Measurements from ENCODE around the gene QPRT.

GRCh38 chr16:29710227-29711219 is 31.5 kb downstream of the QPRT start:
- TF ChIP-seq CTCF (IDR thresholded peaks at IDR 0.05): peak; percentile 76
- TF ChIP-seq EZH2 (IDR thresholded peaks at IDR 0.05; ENCODE audit: borderline replicate concordance, insufficient read depth, low read depth, low read length, poor library complexity, severe bottlenecking): no peak

Measured in B cell (primary cell).